Naive B cell (primary cell): Measurements from ENCODE around the gene SLC25A44. TPM values are rescaled to one million over a fixed set of nuclear protein-coding genes. Genes with fewer than 3 reads are reported as not detected.

Experiments used
- ATAC-seq, 2 donors: fragments of 150-1000 bp; cut with Tn5 transposase; 2 replicates each; pipeline ENCODE4 v1.10.0; 2021; ENCODE audit warnings: low read depth in 2 of 2, mild to moderate bottlenecking in 2 of 2, moderate library complexity in 2 of 2
- DNase-seq: peaks from one replicate; pipeline ENCODE4 v3.0.0; 2022
- H3K27ac Mint-ChIP-seq, 6 donors: one replicate each; pipeline ENCODE4 v1.8.0; 2020 to 2022; ENCODE audit warnings: mild to moderate bottlenecking in 6 of 6, mixed read lengths in 6 of 6, moderate library complexity in 5 of 6, inconsistent platforms in 2 of 6
- H3K27me3 Mint-ChIP-seq, 3 donors: one replicate each; pipeline ENCODE4 v1.8.0; 2021 to 2022; ENCODE audit warnings: mixed read lengths in 3 of 3, mild to moderate bottlenecking in 1 of 3
- H3K36me3 Mint-ChIP-seq, 2 donors: one replicate each; pipeline ENCODE4 v1.8.0; 2020 to 2022; ENCODE audit warnings: mixed read lengths in 2 of 2, inconsistent platforms in 1 of 2, mild to moderate bottlenecking in 1 of 2
- H3K4me1 Mint-ChIP-seq, 3 donors: one replicate each; pipeline ENCODE4 v1.8.0; 2020 to 2022; ENCODE audit warnings: mixed read lengths in 3 of 3, inconsistent platforms in 1 of 3, mild to moderate bottlenecking in 1 of 3, moderate library complexity in 1 of 3
- H3K4me3 Mint-ChIP-seq, 8 donors: one replicate each; pipeline ENCODE4 v1.8.0; 2020 to 2022; ENCODE audit warnings: mild to moderate bottlenecking in 8 of 8, mixed read lengths in 8 of 8, moderate library complexity in 8 of 8, inconsistent platforms in 2 of 8
- H3K9me3 Mint-ChIP-seq, 7 donors: one replicate each; pipeline ENCODE4 v1.8.0; 2020 to 2022; ENCODE audit warnings: mixed read lengths in 7 of 7, mild to moderate bottlenecking in 5 of 7, inconsistent platforms in 2 of 7, moderate library complexity in 1 of 7
- polyA plus RNA-seq, 6 donors: library from polyadenylated mRNA; unstranded; fragments of 300-500 nt; fragmentation: Illumina TruSeq; gene quantifications; one replicate each; pipeline ENCODE4 v1.2.3, GENCODE V29; 2021; ENCODE audit warnings: low read depth in 6 of 6

SLC25A44 gene
- polyA plus RNA-seq, 6 donors from 2014 or later = 9.3 to 16.8 (median 12.9) TPM; not detected in 1

DNA sequence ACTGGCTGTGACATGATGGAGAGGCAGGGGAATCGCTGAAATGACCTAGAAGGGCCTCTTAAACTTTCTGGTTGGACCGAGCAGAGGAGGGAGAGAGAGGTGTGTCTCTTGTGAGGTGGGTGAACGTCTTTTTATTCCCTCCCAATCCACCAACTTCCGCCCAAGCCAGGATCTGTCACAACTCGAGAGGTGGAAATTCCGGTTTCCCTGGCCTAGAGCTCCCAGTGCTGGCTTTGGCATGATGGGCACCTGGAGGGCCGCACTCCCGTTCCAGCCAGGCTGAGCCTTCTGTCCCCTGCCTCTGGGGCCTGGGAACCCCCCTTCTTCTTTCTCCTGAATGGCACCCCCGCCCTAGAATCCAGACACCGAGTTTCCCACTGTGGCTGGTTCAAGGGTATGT lies 40.5 kb upstream of the SLC25A44 start, which contains the start of gene SEMA4A:
TSS of gene SEMA4A (plus strand) at position 224 of the 400 bp plus-strand sequence. CDS start 994 bp downstream, outside the sequence.
- H3K4me1 Mint-ChIP-seq = peaks cover 74 to 100% (median 96%) of the 10 kb centered on the region in 3 donors

DNA sequence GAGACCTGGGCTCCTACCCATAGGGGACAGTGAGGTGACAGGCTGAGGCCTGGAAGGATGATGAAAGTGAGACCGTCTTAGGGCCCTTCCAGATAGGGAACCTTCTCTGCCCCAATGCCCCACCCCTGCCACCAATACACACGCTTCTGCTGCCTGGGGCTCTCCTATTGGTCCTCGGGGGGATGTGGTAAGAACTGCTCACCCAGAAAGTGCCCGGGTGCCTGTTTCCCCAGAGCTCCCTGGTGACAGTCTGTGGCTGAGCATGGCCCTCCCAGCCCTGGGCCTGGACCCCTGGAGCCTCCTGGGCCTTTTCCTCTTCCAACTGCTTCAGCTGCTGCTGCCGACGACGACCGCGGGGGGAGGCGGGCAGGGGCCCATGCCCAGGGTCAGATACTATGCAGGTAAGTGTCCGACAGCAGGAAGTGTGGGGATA lies 39.6 kb upstream of the SLC25A44 start:
- Mint-ChIP-seq H3K9me3 (no peaks in the 10 kb centered on the region), H3K27ac (peak overlapping the region; percentile 92 to 99 (median 96)), H3K4me1 (peaks cover 74 to 100% (median 96%) of the 10 kb centered on the region in 3 donors), H3K4me3 (peak overlapping the region; percentile 86 to 97 (median 95)), H3K27me3 (no peaks in the 10 kb centered on the region), H3K36me3 (peaks cover 0 to 14% of the 10 kb centered on the region in 2 donors)
- ATAC-seq (peak; percentile 96 to 97), DNase-seq (peak; percentile 90)

More for the DNA sequence above, 40.5 kb upstream of the SLC25A44 start, which contains the start of gene SEMA4A:
- no peak for DNase-seq
- Mint-ChIP-seq H3K9me3 (peaks cover 0 to under 1% (median 0%) of the 10 kb centered on the region in 7 donors), H3K4me3 (peak within 1 kb of the TSS; percentile 86 to 97 (median 95)), H3K27me3 (no peaks in the 10 kb centered on the region), H3K36me3 (peaks cover 0 to 9% of the 10 kb centered on the region in 2 donors), H3K27ac (peak within 1 kb of the TSS; percentile 92 to 99 (median 96))
- ATAC-seq = no peak

DNA sequence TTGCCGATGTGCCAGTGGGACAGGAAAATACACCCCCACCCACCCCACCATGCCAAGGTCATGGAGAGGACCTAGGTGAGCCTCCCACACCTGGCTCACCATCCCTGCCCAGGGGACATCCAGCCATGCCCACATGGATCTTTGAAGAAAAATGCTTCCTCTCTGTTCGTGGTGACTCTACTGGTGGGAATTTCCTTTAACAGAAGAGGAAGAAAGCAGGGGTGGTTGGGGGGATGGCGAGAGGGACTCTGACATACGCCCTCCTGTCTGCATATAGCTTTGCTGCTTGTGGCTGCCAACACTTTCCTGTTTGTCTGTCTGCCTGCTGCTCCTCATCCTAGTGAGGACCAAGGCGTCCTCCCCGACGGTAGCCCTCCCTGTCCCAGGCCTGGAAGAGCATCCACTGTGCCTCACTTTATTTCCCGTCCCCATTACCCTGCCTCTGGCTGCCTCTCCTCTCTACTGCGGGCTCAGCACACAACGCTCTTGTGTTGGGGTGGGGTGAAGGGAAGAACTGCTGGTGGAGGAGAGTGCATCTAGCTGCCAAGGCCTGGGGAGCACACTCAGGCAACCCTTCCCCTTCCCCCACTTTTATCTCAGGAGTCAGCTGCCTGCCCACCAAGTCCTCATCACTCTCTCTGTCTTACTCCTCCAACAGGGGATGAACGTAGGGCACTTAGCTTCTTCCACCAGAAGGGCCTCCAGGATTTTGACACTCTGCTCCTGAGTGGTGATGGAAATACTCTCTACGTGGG lies 38.0 kb upstream of the SLC25A44 start:
- Mint-ChIP-seq H3K36me3 (peaks cover 0 to 14% of the 10 kb centered on the region in 2 donors), H3K4me3 (peak overlapping the region; percentile 48 to 97 (median 93)), H3K27ac (peak overlapping the region; percentile 75 to 93 (median 92)), H3K4me1 (peaks cover 69 to 100% (median 96%) of the 10 kb centered on the region in 3 donors), H3K27me3 (no peaks in the 10 kb centered on the region), H3K9me3 (no peaks in the 10 kb centered on the region)
- no peak for DNase-seq
- ATAC-seq = no peak

DNA sequence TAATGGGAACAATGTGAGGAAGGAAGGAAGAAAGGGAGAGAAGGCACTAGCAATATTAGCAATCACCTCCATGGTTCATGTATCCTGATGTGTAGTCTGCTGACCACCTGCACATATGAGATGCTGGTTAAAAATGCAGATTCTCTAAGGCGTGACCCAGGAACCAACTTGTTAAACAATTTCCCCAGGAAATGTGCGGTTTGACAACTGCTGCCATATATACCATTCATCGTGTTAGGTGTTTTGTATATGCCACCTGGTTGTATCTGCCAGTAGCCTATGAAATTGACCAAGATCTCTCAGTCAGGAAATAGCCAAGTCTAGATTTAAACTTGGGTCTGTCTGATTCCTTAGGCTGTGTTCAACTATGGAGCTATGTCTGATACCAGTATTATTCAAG lies 36.4 kb upstream of the SLC25A44 start:
- Mint-ChIP-seq H3K4me3 (peak overlapping the region; percentile 22 to 67 (median 50)), H3K27ac (peak overlapping the region in 2 of 6 donors; percentile 41 to 62), H3K36me3 (peaks cover 0 to 14% of the 10 kb centered on the region in 2 donors), H3K27me3 (no peaks in the 10 kb centered on the region), H3K4me1 (peaks cover 63 to 88% (median 87%) of the 10 kb centered on the region in 3 donors), H3K9me3 (no peaks in the 10 kb centered on the region)
- ATAC-seq (no peak), DNase-seq (no peak)

DNA sequence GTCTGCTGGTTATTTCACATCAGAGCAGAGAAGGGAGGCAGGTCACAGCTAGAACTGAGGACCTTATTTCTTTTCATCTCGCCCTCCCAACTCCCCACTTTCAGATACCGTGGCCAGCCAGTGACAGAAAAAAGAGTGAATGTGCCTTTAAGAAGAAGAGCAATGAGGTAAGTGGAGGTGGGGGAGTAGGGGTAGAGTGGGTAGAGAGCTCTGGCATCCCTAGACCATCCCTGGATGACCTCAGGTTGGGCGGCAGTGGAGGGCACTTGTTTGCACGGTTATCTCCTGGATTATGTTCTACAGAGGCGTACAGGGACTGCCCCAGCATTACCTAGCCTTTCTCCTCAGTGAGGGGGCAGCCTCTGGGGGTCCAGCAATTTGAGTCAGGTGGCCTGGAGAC lies 35.9 kb upstream of the SLC25A44 start:
- no peak for ATAC-seq
- no peak for DNase-seq
- Mint-ChIP-seq H3K27me3 (no peaks in the 10 kb centered on the region), H3K36me3 (peaks cover 0 to 14% of the 10 kb centered on the region in 2 donors), H3K9me3 (no peaks in the 10 kb centered on the region), H3K4me1 (peaks cover 58 to 83% (median 83%) of the 10 kb centered on the region in 3 donors), H3K27ac (peak overlapping the region in 2 of 6 donors; percentile 28 to 65), H3K4me3 (peak overlapping the region in 6 of 8 donors; percentile 22 to 67 (median 54))

DNA sequence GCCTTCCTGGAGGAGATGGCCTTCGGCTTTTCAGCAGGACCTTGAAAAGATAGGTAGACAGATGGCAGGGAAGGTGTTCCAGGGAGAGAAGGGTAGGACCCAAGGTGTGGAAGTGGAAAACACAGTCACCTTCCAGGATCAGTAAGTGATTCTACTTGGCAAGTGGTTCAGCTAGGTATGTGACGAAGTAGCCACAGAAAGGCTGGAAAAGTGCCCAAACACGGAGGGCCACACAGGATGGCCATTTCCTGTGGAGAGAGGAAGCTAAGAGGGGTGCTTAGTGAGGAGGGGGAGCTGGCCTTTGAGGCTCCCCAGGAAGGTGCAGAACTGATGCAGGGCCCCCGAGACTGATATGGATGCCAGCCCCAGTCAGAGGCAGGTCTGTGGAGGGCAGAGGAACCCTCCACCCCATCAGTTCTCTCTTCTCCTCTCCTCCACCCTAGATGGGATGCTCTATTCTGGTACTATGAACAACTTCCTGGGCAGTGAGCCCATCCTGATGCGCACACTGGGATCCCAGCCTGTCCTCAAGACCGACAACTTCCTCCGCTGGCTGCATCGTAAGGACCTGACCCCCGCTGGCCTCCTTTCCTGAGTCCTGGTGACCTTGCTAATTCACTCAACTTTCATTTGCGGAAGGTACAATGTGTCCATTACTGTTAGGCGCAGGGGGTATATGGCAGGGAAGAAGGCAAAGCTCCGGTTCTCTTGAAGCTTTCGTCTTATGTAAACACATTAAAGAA lies 33.7 kb upstream of the SLC25A44 start:
- Mint-ChIP-seq H3K4me1 (peaks cover 48 to 65% (median 65%) of the 10 kb centered on the region in 3 donors), H3K36me3 (peaks cover 9 to 19% of the 10 kb centered on the region in 2 donors), H3K27me3 (no peaks in the 10 kb centered on the region), H3K4me3 (peak overlapping the region; percentile 70 to 90 (median 82)), H3K27ac (peak overlapping the region in 3 of 6 donors; percentile 53 to 83 (median 62)), H3K9me3 (no peaks in the 10 kb centered on the region)
- DNase-seq (no peak), ATAC-seq (no peak)

DNA sequence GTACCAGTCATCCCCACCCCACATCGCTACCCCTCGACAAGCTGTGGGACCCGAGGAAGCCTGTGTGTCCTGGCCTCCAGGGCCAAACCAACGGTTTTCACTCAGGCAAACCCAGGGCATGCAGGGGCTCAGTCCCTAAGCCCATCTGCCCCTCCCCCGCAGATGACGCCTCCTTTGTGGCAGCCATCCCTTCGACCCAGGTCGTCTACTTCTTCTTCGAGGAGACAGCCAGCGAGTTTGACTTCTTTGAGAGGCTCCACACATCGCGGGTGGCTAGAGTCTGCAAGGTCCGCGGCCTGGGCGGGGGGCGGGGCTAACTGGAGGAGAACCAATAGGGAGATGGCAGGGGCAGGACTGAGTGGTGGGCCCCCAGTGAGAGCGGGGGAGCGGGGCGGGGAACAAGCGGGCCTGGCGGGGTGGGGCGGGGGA lies 33.1 kb upstream of the SLC25A44 start:
- no peak for DNase-seq
- Mint-ChIP-seq H3K4me3 (peak overlapping the region; percentile 70 to 90 (median 80)), H3K27ac (peak overlapping the region in 3 of 6 donors; percentile 53 to 72 (median 62)), H3K36me3 (peaks cover 14 to 24% of the 10 kb centered on the region in 2 donors), H3K4me1 (peaks cover 44 to 62% (median 61%) of the 10 kb centered on the region in 3 donors), H3K9me3 (no peaks in the 10 kb centered on the region), H3K27me3 (no peaks in the 10 kb centered on the region)
- peak; percentile 71 to 77 for ATAC-seq

DNA sequence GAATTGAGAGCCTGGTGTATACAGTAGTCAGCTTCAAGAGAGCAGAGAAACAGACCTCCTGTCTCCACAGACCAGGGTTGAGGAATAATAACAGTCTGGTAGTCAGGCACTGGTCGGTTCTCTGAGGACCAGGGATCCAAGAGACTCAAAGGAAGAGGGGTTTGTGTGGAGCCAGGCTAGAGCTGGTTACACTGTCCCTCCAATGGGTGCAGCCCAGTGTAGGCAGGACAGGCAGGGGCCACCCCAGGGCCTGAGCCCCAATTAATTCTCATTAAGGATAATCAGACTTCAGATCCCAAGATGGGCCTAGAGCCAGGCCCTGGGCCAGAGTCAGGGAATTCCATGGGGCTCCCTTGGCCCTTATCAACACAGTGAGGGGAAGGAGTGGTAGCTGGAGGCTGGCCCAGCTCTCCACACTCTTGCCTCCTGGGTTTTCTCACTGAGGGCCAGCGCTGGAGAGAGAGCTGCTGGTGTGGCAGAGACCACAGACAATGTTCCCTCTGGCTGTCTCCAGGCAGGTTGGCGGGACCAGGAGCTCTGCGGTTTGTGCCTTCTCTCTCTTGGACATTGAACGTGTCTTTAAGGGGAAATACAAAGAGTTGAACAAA lies 31.4 kb upstream of the SLC25A44 start:
- H3K4me3 Mint-ChIP-seq = peak overlapping the region in 4 of 8 donors; percentile 20 to 57 (median 35)
- peaks cover 14 to 23% of the 10 kb centered on the region in 2 donors for H3K36me3 Mint-ChIP-seq
- peaks cover 33 to 51% (median 43%) of the 10 kb centered on the region in 3 donors for H3K4me1 Mint-ChIP-seq
- DNase-seq (no peak), ATAC-seq (no peak)
- no peaks in the 10 kb centered on the region for H3K27me3 Mint-ChIP-seq
- H3K27ac Mint-ChIP-seq = peak overlapping the region in 1 of 6 donors; percentile 59
- H3K9me3 Mint-ChIP-seq = no peaks in the 10 kb centered on the region

DNA sequence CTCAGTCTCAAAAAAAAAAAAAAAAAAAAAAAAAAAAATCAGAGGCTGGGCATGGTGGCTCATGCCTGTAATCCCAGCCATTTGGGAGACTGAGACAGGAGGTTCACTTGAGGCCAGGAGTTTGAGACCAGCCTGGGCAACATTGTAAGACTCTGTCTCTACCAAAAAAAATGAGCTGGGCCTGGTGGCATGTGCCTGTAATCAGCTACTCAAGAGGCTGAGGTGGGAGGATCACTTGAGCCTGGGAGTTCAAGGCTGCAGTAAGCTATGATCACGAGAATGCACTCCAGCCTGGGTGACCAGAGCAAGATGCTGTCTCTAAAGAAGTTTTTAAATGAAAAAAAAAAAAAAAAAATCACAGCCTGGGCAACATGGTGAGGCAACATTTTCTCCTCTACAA lies 30.2 kb upstream of the SLC25A44 start:
- Mint-ChIP-seq H3K9me3 (no peaks in the 10 kb centered on the region), H3K4me1 (peaks cover 24 to 40% (median 31%) of the 10 kb centered on the region in 3 donors), H3K27ac (no peak overlapping the region), H3K36me3 (peaks cover 18% of the 10 kb centered on the region in 2 donors), H3K27me3 (no peaks in the 10 kb centered on the region), H3K4me3 (no peak overlapping the region)
- no peak for ATAC-seq
- no peak for DNase-seq

DNA sequence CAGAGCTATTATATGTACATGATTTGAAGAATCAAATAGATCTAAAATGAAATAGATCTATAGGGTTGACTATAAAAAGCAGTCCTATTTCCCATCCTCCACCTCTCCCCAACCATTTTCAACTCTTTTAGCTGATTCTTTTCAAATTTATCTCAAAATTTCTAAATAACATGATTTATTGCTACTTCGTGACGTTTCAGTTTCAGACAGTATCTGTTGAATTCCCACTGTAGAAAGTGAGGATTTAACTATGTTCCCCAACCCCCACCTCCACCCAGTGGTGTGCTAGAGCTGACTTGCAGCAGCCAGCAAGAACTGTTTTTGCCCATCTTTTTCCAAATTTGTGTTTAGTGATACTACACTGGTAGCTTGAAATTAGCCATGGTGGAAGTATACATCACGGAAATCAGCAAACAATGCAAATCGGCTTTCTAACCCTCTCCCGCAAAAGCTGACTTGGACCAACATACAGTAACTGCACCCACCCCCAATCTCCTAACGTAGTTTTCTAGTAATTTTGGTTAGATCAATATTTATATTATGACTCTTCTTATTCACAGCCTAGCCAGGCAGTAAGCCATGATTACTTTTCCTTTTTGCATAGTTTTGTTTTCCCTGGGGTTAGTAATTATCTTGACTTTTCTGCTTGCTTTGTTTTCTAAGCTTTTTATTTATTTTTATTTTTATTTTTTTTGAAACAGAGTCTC lies 29.6 kb upstream of the SLC25A44 start:
- ATAC-seq (no peak), DNase-seq (no peak)
- peaks cover 23 to 34% (median 25%) of the 10 kb centered on the region in 3 donors for H3K4me1 Mint-ChIP-seq
- H3K27ac Mint-ChIP-seq = peak overlapping the region in 2 of 6 donors; percentile 14 to 33
- H3K4me3 Mint-ChIP-seq = no peak overlapping the region
- no peaks in the 10 kb centered on the region for H3K27me3 Mint-ChIP-seq
- H3K9me3 Mint-ChIP-seq = no peaks in the 10 kb centered on the region
- peaks cover 17 to 18% of the 10 kb centered on the region in 2 donors for H3K36me3 Mint-ChIP-seq

DNA sequence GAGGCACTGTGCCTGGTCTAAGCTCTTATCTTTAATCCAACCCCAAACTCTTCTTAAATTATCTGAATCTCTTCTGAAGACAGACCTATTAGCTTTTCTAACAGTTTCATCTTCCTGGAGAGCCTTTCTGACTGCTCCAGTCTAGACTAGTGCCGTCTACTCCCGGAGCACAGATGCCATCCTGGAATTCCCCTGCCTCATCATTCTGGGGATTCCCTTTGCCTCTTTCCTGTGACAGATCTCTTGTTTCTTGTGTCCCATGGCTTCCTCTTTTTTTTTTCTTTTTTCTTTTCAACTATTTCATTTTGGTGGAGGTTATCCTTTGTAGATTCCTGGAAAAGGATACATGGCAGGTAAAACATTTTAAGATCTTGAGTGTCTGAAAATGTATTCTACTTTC lies 28.8 kb upstream of the SLC25A44 start:
- Mint-ChIP-seq H3K36me3 (peaks cover 17 to 18% of the 10 kb centered on the region in 2 donors), H3K4me1 (peaks cover 17 to 26% (median 20%) of the 10 kb centered on the region in 3 donors), H3K4me3 (no peak overlapping the region), H3K27ac (peak overlapping the region in 4 of 6 donors; percentile 24 to 88 (median 70)), H3K27me3 (no peaks in the 10 kb centered on the region), H3K9me3 (no peaks in the 10 kb centered on the region)
- ATAC-seq (peak; percentile 56 to 59), DNase-seq (no peak)

DNA sequence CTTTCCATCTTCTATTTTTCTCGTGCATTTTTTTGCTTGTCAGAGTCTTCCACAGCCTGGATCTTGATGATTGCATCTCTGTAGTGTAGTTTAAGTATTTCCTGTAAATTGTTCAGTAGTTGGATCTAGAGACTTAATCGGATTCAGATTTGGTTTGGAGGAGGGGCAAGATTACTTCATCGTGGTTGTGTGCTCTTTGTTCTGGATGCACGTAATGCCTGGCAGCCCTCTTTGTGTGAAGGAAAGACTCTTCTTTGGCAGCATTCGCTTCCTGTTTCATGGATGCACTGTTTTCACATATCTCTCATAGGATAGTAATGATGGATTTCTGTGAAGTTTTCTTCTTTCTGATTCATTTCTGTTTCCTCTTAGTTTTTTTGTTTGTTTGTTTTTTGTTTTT lies 26.4 kb upstream of the SLC25A44 start:
- Mint-ChIP-seq H3K36me3 (peaks cover 17 to 18% of the 10 kb centered on the region in 2 donors), H3K27ac (no peak overlapping the region), H3K9me3 (no peaks in the 10 kb centered on the region), H3K4me3 (no peak overlapping the region), H3K4me1 (peaks cover 6 to 11% (median 6%) of the 10 kb centered on the region in 3 donors), H3K27me3 (no peaks in the 10 kb centered on the region)
- ATAC-seq (no peak), DNase-seq (no peak)
